Gastroesophageal sphincter (tissue), 3 donors: ENCODE data around the gene RAMACL.

Experiments
- CTCF ChIP-seq, 4 experiments: fragments of 200-600 bp in 2 of 4; fragments of 450-650 bp in 2 of 4; sonication (generic) in 1 of 4; IDR thresholded peaks; one replicate each; pipeline ENCODE4 v1.5.1; 2017 to 2019; ENCODE audit warnings: antibody characterized with exemption in 4 of 4, mild to moderate bottlenecking in 2 of 4, moderate library complexity in 2 of 4
- POLR2AphosphoS5 ChIP-seq: sonication (generic); formaldehyde crosslinking; IDR thresholded peaks from one replicate; pipeline ENCODE4 v1.6.1; 2017; ENCODE audit warnings: antibody characterized with exemption

- TF ChIP-seq CTCF (IDR thresholded peaks at IDR 0.05) (no peak), POLR2AphosphoS5 (no peak)
Observed at GRCh38 chr6:166544296-166544605, 42.2 kb downstream of the RAMACL start.
